HG03175 (cell line): ENCODE data around the gene PFKFB4.

Source experiments
- ATAC-seq: cut with Tn5 transposase; IDR thresholded peaks from one replicate; pipeline ENCODE4 v1.9.1; 2021; ENCODE audit warnings: mild to moderate bottlenecking, moderate library complexity; ENCODE audit not compliant: unreplicated experiment

The PFKFB4 gene

GRCh38 chr3:48585411-48585810 is 28.8 kb upstream of the PFKFB4 start:
- no peak for ATAC-seq

GRCh38 chr3:48584836-48585235 is 28.2 kb upstream of the PFKFB4 start:
- no peak for ATAC-seq

GRCh38 chr3:48581621-48582481 is 25.2 kb upstream of the PFKFB4 start:
- ATAC-seq, result no peak

GRCh38 chr3:48576647-48577046 is 20.0 kb upstream of the PFKFB4 start:
- no peak for ATAC-seq

- ATAC-seq, result no peak
These were observed 18.8 kb upstream of the PFKFB4 start for GRCh38 chr3:48575366-48575765.

- ATAC-seq, result no peak
These were observed 17.5 kb upstream of the PFKFB4 start for GRCh38 chr3:48573973-48574585.

GRCh38 chr3:48572517-48572916 is 15.9 kb upstream of the PFKFB4 start:
- no peak for ATAC-seq

GRCh38 chr3:48571938-48572337 is 15.3 kb upstream of the PFKFB4 start:
- no peak for ATAC-seq

- ATAC-seq, result no peak
These were observed 13.3 kb upstream of the PFKFB4 start for GRCh38 chr3:48569808-48570450.

GRCh38 chr3:48569400-48569799 is 12.8 kb upstream of the PFKFB4 start:
- ATAC-seq, result no peak

GRCh38 chr3:48568476-48568875 is 11.9 kb upstream of the PFKFB4 start:
- no peak for ATAC-seq

- ATAC-seq, result no peak
These were observed 10.9 kb upstream of the PFKFB4 start for GRCh38 chr3:48567500-48567899.

- no peak for ATAC-seq
These were observed 10.5 kb upstream of the PFKFB4 start for GRCh38 chr3:48567090-48567489.

- ATAC-seq, result no peak
These were observed 9.8 kb upstream of the PFKFB4 start for GRCh38 chr3:48566401-48566760.

- ATAC-seq, result no peak
These were observed 9.2 kb upstream of the PFKFB4 start for GRCh38 chr3:48565591-48566400.

- ATAC-seq, result no peak
These were observed 8.6 kb upstream of the PFKFB4 start for GRCh38 chr3:48565186-48565585.

- ATAC-seq, result no peak
These were observed 8.1 kb upstream of the PFKFB4 start for GRCh38 chr3:48564667-48565066.

- no peak for ATAC-seq
These were observed 7.4 kb upstream of the PFKFB4 start for GRCh38 chr3:48564022-48564421.

GRCh38 chr3:48563382-48563918 is 6.8 kb upstream of the PFKFB4 start, which contains the start of gene UCN2:
UCN2 (minus strand) TSS chr3:48563781; CDS start chr3:48563124, 657 bp downstream.
- no peak for ATAC-seq

- no peak for ATAC-seq
These were observed 5.9 kb upstream of the PFKFB4 start for GRCh38 chr3:48562367-48563095.
